Transverse colon (tissue), 4 donors: ENCODE results near the gene PCNX2.

ENCODE experiments used
- EP300 ChIP-seq: sonication (generic); formaldehyde crosslinking; IDR thresholded peaks from one replicate; pipeline ENCODE4 v1.6.1; 2017; ENCODE audit warnings: antibody characterized with exemption, low read depth
- POLR2A ChIP-seq: fragments of 450-650 bp; IDR thresholded peaks from one replicate; pipeline ENCODE4 v1.6.1; 2016; ENCODE audit warnings: antibody characterized with exemption, mild to moderate bottlenecking, moderate library complexity
- POLR2AphosphoS5 ChIP-seq, 3 donors: sonication (generic); formaldehyde crosslinking; IDR thresholded peaks; one replicate each; pipeline ENCODE4 v1.6.1; 2016; ENCODE audit warnings: antibody characterized with exemption in 3 of 3
- TF ChIP-seq, protein P1 (sequence below), 5 experiments: fragments of 200-600 bp in 3 of 5; fragments of 450-650 bp in 2 of 5; sonication (generic) in 3 of 5; IDR thresholded peaks; 1 replicate in 2 of 5; 2 replicates in 3 of 5; pipeline ENCODE4 v1.5.1; 2016 to 2017; ENCODE audit warnings: antibody characterized with exemption in 5 of 5, inconsistent platforms in 3 of 5, mild to moderate bottlenecking in 2 of 5, moderate library complexity in 1 of 5

DNA sequence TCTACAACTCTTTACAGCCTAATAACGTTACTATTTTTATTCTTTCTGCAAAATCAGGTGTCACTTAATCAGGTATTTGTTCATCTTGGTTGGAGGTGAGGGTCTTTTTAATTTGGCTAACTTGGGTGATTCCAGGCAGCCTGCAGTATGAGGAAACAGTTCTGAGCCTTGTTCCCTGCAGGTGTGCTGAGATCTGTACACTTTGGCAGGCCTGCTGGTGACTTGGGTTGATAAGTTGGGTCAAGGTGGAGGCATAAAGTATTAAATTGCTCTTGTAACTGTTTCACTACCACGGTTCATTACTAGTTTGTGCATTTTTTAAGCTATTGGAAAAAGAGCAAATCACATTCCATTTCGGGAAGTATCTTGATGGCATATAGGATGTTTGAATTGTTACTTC lies 42.0 kb upstream of the PCNX2 start:
- TF ChIP-seq POLR2AphosphoS5 (IDR thresholded peaks at IDR 0.05) (no peak), POLR2A (no peak), EP300 (no peak)
- TF ChIP-seq, protein P1, sequence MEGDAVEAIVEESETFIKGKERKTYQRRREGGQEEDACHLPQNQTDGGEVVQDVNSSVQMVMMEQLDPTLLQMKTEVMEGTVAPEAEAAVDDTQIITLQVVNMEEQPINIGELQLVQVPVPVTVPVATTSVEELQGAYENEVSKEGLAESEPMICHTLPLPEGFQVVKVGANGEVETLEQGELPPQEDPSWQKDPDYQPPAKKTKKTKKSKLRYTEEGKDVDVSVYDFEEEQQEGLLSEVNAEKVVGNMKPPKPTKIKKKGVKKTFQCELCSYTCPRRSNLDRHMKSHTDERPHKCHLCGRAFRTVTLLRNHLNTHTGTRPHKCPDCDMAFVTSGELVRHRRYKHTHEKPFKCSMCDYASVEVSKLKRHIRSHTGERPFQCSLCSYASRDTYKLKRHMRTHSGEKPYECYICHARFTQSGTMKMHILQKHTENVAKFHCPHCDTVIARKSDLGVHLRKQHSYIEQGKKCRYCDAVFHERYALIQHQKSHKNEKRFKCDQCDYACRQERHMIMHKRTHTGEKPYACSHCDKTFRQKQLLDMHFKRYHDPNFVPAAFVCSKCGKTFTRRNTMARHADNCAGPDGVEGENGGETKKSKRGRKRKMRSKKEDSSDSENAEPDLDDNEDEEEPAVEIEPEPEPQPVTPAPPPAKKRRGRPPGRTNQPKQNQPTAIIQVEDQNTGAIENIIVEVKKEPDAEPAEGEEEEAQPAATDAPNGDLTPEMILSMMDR (IDR thresholded peaks at IDR 0.05): no peak
